ENCODE results near the gene PAN3. TPM values are rescaled to one million over a fixed set of nuclear protein-coding genes. Genes with fewer than 3 reads are reported as not detected.

The PAN3 gene
- total and polyA plus RNA-seq, 2 experiments from 2014 or later = 27.4 to 58.2 TPM

DNA sequence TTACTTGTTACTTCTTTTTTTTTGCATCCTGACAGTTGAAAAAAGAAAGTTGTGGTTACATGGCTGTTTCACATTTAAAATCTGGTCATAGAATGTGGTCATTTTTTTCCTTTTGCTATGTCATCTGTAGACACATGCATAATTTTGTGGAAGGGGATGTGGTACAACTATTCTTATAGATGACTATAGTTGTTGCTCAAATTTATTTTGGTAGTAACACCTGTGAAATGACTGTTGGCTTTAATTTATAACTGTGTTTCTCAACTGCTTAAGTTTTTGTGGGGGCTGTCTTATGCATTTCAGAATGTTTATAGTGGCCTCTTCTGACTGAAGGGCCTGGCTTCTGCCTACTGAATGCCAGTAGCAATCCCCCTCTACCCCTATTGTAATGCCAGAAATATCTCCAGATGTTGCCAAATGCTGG is 130.5 kb downstream of the PAN3 start:
- Histone ChIP-seq H4K20me1 (replicated peaks; ENCODE audit: insufficient read depth) (no peaks in the 10 kb centered on the region), H3K79me2 (replicated peaks; ENCODE audit: insufficient read depth) (no peaks in the 10 kb centered on the region), H3K36me3 (ENCODE audit: insufficient read depth) (peaks cover 12% of the 10 kb centered on the region; the same call in 1 of the 2 replicates), H2AFZ (no peak overlapping the region), H3K27me3 (ENCODE audit: insufficient read depth) (no peaks in the 10 kb centered on the region), H3K4me3 (no peak overlapping the region), H3F3A (replicated peaks; ENCODE audit: low read depth) (no peaks in the 10 kb centered on the region), H3K4me2 (no peak overlapping the region), H3K27ac (ENCODE audit: low read depth) (no peak overlapping the region), H3K9me2 (ENCODE audit: insufficient read depth) (no peaks in the 10 kb centered on the region), H3K4me1 (ENCODE audit: insufficient read depth) (no peaks in the 10 kb centered on the region)
- Mint-ChIP-seq H3K4me3 (no peak overlapping the region), H3K4me1 (no peaks in the 10 kb centered on the region), H3K36me3 (ENCODE audit: low read depth) (peaks cover 28% of the 10 kb centered on the region; the same call in 2 of the 3 replicates), H3K27ac (no peak overlapping the region), H3K27me3 (ENCODE audit: insufficient read depth, low read depth, poor library complexity) (no peaks in the 10 kb centered on the region), H3K9me3 (no peaks in the 10 kb centered on the region)
- no peak for DNase-seq (ENCODE audit: low spot score)
- TF ChIP-seq, protein P1, sequence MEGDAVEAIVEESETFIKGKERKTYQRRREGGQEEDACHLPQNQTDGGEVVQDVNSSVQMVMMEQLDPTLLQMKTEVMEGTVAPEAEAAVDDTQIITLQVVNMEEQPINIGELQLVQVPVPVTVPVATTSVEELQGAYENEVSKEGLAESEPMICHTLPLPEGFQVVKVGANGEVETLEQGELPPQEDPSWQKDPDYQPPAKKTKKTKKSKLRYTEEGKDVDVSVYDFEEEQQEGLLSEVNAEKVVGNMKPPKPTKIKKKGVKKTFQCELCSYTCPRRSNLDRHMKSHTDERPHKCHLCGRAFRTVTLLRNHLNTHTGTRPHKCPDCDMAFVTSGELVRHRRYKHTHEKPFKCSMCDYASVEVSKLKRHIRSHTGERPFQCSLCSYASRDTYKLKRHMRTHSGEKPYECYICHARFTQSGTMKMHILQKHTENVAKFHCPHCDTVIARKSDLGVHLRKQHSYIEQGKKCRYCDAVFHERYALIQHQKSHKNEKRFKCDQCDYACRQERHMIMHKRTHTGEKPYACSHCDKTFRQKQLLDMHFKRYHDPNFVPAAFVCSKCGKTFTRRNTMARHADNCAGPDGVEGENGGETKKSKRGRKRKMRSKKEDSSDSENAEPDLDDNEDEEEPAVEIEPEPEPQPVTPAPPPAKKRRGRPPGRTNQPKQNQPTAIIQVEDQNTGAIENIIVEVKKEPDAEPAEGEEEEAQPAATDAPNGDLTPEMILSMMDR (conservative IDR thresholded peaks at IDR 0.05; ENCODE audit: low read depth in 2 of 2) = no peak
- TF ChIP-seq ZNF331 (CRISPR knock-in tag; IDR thresholded peaks at IDR 0.05; ENCODE audit: low read depth) = no peak
- no peak for ATAC-seq

DNA sequence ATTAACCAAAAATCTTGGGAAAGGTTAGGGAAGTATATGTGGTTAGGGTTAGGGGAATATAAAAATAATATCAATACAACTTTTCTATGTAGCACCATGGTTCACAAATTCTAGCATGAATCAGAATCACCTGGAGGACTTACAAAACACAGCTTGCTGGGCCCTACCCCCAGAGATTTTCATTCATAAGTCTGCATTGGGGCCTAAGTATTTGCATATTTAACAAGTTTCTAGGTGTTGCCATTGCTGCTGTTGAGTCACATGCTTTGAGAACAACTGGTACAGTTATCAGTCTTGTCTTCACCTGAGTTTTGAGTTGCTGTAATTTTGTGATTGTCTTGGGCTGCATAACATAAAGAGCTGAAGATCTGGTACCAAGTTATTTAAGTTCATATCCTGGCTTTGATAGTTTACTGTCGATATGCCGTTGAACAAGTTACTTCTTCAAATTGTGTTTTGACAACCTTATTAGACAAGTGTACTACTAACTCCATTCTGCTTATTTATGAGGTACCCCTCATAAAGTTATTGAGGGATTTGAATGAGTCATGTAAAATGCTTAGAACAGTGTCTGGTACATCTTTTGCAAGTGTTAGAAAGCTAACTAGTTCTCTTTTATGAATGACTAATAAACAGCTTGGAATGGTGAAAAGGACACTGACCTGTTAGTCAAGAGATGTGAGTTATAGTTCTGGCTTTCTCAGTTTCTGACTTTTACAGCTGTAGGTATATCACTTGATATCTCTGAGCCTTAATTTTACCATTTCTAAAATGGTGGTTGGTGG is 132.9 kb downstream of the PAN3 start:
- Histone ChIP-seq H3K4me2 (no peak overlapping the region), H3F3A (replicated peaks; ENCODE audit: low read depth) (no peaks in the 10 kb centered on the region), H3K4me3 (no peak overlapping the region), H3K27me3 (ENCODE audit: insufficient read depth) (no peaks in the 10 kb centered on the region), H4K20me1 (replicated peaks; ENCODE audit: insufficient read depth) (no peaks in the 10 kb centered on the region), H3K27ac (ENCODE audit: low read depth) (no peak overlapping the region), H3K9me2 (ENCODE audit: insufficient read depth) (no peaks in the 10 kb centered on the region), H3K36me3 (ENCODE audit: insufficient read depth) (peaks cover 12% of the 10 kb centered on the region; the same call in 1 of the 2 replicates), H3K4me1 (ENCODE audit: insufficient read depth) (no peaks in the 10 kb centered on the region), H3K79me2 (replicated peaks; ENCODE audit: insufficient read depth) (no peaks in the 10 kb centered on the region), H2AFZ (no peak overlapping the region)
- H3K27me3 Mint-ChIP-seq (ENCODE audit: insufficient read depth, low read depth, poor library complexity) = no peaks in the 10 kb centered on the region
- no peak overlapping the region for H3K4me3 Mint-ChIP-seq
- no peak for DNase-seq (ENCODE audit: low spot score)
- no peaks in the 10 kb centered on the region for H3K4me1 Mint-ChIP-seq
- ATAC-seq = no peak
- H3K36me3 Mint-ChIP-seq (ENCODE audit: low read depth) = peaks cover 24% of the 10 kb centered on the region; the same call in 2 of the 3 replicates
- no peak overlapping the region for H3K27ac Mint-ChIP-seq
- H3K9me3 Mint-ChIP-seq = no peaks in the 10 kb centered on the region
- no peak for TF ChIP-seq JUNB (IDR thresholded peaks at IDR 0.05; ENCODE audit: unreplicated experiment)
- TF ChIP-seq EZH2 (IDR thresholded peaks at IDR 0.05; ENCODE audit: low read depth, unreplicated experiment) = no peak
- no peak for TF ChIP-seq EZH2phosphoT487 (IDR thresholded peaks at IDR 0.05; ENCODE audit: unreplicated experiment)
- TF ChIP-seq ZNF331 (CRISPR knock-in tag; IDR thresholded peaks at IDR 0.05; ENCODE audit: low read depth) = no peak
- TF ChIP-seq STAT1 (IDR thresholded peaks at IDR 0.05; ENCODE audit: unreplicated experiment) = no peak
- TF ChIP-seq NANOG (IDR thresholded peaks at IDR 0.05; ENCODE audit: borderline replicate concordance) = no peak
- TF ChIP-seq, protein P2, sequence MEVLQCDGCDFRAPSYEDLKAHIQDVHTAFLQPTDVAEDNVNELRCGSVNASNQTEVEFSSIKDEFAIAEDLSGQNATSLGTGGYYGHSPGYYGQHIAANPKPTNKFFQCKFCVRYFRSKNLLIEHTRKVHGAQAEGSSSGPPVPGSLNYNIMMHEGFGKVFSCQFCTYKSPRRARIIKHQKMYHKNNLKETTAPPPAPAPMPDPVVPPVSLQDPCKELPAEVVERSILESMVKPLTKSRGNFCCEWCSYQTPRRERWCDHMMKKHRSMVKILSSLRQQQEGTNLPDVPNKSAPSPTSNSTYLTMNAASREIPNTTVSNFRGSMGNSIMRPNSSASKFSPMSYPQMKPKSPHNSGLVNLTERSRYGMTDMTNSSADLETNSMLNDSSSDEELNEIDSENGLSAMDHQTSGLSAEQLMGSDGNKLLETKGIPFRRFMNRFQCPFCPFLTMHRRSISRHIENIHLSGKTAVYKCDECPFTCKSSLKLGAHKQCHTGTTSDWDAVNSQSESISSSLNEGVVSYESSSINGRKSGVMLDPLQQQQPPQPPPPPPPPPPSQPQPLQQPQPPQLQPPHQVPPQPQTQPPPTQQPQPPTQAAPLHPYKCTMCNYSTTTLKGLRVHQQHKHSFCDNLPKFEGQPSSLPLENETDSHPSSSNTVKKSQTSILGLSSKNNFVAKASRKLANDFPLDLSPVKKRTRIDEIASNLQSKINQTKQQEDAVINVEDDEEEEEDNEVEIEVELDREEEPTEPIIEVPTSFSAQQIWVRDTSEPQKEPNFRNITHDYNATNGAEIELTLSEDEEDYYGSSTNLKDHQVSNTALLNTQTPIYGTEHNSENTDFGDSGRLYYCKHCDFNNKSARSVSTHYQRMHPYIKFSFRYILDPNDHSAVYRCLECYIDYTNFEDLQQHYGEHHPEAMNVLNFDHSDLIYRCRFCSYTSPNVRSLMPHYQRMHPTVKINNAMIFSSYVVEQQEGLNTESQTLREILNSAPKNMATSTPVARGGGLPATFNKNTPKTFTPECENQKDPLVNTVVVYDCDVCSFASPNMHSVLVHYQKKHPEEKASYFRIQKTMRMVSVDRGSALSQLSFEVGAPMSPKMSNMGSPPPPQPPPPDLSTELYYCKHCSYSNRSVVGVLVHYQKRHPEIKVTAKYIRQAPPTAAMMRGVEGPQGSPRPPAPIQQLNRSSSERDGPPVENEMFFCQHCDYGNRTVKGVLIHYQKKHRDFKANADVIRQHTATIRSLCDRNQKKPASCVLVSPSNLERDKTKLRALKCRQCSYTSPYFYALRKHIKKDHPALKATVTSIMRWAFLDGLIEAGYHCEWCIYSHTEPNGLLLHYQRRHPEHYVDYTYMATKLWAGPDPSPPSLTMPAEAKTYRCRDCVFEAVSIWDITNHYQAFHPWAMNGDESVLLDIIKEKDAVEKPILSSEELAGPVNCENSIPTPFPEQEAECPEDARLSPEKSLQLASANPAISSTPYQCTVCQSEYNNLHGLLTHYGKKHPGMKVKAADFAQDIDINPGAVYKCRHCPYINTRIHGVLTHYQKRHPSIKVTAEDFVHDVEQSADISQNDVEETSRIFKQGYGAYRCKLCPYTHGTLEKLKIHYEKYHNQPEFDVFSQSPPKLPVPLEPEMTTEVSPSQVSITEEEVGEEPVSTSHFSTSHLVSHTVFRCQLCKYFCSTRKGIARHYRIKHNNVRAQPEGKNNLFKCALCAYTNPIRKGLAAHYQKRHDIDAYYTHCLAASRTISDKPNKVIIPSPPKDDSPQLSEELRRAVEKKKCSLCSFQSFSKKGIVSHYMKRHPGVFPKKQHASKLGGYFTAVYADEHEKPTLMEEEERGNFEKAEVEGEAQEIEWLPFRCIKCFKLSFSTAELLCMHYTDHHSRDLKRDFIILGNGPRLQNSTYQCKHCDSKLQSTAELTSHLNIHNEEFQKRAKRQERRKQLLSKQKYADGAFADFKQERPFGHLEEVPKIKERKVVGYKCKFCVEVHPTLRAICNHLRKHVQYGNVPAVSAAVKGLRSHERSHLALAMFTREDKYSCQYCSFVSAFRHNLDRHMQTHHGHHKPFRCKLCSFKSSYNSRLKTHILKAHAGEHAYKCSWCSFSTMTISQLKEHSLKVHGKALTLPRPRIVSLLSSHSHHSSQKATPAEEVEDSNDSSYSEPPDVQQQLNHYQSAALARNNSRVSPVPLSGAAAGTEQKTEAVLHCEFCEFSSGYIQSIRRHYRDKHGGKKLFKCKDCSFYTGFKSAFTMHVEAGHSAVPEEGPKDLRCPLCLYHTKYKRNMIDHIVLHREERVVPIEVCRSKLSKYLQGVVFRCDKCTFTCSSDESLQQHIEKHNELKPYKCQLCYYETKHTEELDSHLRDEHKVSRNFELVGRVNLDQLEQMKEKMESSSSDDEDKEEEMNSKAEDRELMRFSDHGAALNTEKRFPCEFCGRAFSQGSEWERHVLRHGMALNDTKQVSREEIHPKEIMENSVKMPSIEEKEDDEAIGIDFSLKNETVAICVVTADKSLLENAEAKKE (CRISPR knock-in tag; IDR thresholded peaks at IDR 0.05) = no peak
- TF ChIP-seq, protein P1 (conservative IDR thresholded peaks at IDR 0.05; ENCODE audit: low read depth in 2 of 2) = no peak
- TF ChIP-seq, protein P3, sequence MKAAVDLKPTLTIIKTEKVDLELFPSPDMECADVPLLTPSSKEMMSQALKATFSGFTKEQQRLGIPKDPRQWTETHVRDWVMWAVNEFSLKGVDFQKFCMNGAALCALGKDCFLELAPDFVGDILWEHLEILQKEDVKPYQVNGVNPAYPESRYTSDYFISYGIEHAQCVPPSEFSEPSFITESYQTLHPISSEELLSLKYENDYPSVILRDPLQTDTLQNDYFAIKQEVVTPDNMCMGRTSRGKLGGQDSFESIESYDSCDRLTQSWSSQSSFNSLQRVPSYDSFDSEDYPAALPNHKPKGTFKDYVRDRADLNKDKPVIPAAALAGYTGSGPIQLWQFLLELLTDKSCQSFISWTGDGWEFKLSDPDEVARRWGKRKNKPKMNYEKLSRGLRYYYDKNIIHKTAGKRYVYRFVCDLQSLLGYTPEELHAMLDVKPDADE (IDR thresholded peaks at IDR 0.05) = no peak

Measured in GM23338 (cell line).